HCT116 (cell line): Measurements from ENCODE around the gene GREM2.

Experiments
- CTCF ChIP-seq, 3 experiments: fragments of 200-600 bp in 1 of 3; sonication (generic) in 1 of 3; IDR thresholded peaks in 2 of 3; conservative IDR thresholded peaks in 1 of 3; 2 replicates each; pipeline ENCODE4 v1.5.1; 2012 to 2017; ENCODE audit warnings: low read depth in 2 of 3, low read length in 2 of 3, antibody characterized with exemption in 1 of 3, borderline replicate concordance in 1 of 3, control low read depth in 1 of 3, mild to moderate bottlenecking in 1 of 3, mixed read lengths in 1 of 3, mixed run types in 1 of 3, moderate library complexity in 1 of 3; ENCODE audit not compliant: insufficient read depth in 1 of 3
- ELF1 ChIP-seq: IDR thresholded peaks from 2 replicates; pipeline ENCODE4 v1.6.1; 2012; ENCODE audit warnings: low read depth, borderline replicate concordance
- EZH2 ChIP-seq: fragments of 200-600 bp; sonication (generic); IDR thresholded peaks from 2 replicates; pipeline ENCODE4 v1.6.1; 2017; ENCODE audit warnings: antibody characterized with exemption, mixed run types
- EZH2phosphoT487 ChIP-seq: fragments of 200-600 bp; IDR thresholded peaks from 2 replicates; pipeline ENCODE4 v1.6.1; 2018; ENCODE audit warnings: antibody characterized with exemption, borderline replicate concordance
- FOSL1 ChIP-seq: IDR thresholded peaks from 2 replicates; pipeline ENCODE4 v1.6.1; 2012; ENCODE audit warnings: low read depth
- JUND ChIP-seq: IDR thresholded peaks from 2 replicates; pipeline ENCODE4 v1.6.1; 2012
- POLR2AphosphoS5 ChIP-seq: IDR thresholded peaks from 2 replicates; pipeline ENCODE4 v1.6.1; 2011; ENCODE audit warnings: mild to moderate bottlenecking, low read depth, low read length, moderate library complexity
- RAD21 ChIP-seq: IDR thresholded peaks from 2 replicates; pipeline ENCODE4 v1.6.1; 2012; ENCODE audit warnings: low read depth, mild to moderate bottlenecking
- SIN3A ChIP-seq: IDR thresholded peaks from 2 replicates; pipeline ENCODE4 v1.6.1; 2012; ENCODE audit warnings: low read depth
- SP1 ChIP-seq: IDR thresholded peaks from 2 replicates; pipeline ENCODE4 v1.6.1; 2012; ENCODE audit warnings: low read depth
- SRF ChIP-seq: IDR thresholded peaks from 2 replicates; pipeline ENCODE4 v1.6.1; 2012; ENCODE audit warnings: low read depth
- TCF7L2 ChIP-seq: IDR thresholded peaks from 2 replicates; pipeline ENCODE4 v1.7.0; 2011; ENCODE audit warnings: borderline replicate concordance, inconsistent platforms; ENCODE audit not compliant: insufficient read depth, insufficient read length; ENCODE audit errors: extremely low read depth
- ZBTB33 ChIP-seq: IDR thresholded peaks from 2 replicates; pipeline ENCODE4 v1.6.1; 2011; ENCODE audit warnings: mild to moderate bottlenecking, low read length, moderate library complexity; ENCODE audit not compliant: insufficient replicate concordance; ENCODE audit errors: extremely low read depth

DNA sequence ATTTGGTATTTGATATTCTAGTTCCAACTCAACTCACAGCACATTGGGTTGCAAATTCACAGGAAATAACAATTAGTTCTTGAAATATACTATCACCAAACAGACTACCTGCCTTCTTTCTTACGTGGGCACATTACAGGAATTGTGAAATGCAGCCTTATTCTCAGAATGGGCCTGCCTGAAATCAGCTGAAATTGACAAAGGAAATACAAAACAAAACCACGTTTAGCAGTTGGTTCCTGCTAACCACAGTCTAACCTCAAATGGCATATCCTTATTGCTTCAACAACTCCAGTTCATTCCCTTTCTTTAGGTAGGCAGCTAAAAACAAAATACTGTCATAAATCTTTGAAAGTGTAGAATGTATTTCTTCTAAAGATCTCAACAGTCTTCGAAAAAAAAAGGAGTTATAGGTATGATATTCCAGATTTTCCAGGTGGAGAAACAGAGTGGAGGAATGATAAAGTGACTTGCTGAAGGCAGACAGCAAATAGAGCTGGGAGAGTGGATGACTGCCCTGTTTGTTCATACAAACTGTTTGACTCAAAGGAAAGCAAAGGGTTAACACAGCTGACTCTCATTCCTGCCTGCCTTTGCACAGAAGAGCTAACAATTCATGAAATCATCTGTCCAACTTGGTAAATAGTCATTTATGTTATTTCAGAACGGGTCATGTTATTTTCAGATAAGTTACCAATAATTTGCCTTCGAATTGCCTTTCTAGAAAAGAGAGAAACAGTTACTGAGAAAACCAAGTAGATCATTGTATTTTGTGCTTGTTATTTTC is 1.6 kb upstream of the GREM2 start:
- TF ChIP-seq ZBTB33 (no peak), CTCF (IDR thresholded peaks at IDR 0.05 in 2 of 3, conservative IDR thresholded peaks at IDR 0.05 in 1 of 3; ENCODE audit: borderline replicate concordance in 1 of 3, insufficient read depth in 1 of 3, low read depth in 2 of 3, low read length in 2 of 3) (no peak), JUND (no peak), SP1 (no peak), FOSL1 (no peak), TCF7L2 (no peak), EZH2phosphoT487 (no peak), SRF (no peak), POLR2AphosphoS5 (no peak), SIN3A (no peak), EZH2 (no peak), RAD21 (no peak), ELF1 (no peak)
